GM21447 (cell line): Measurements from ENCODE around the gene SLC1A2.

ENCODE experiments used
- ATAC-seq: cut with Tn5 transposase; IDR thresholded peaks from one replicate; pipeline ENCODE4 v1.9.1; 2021; ENCODE audit not compliant: unreplicated experiment

The SLC1A2 gene

GRCh38 chr11:35247863-35248262 is 171.5 kb downstream of the SLC1A2 start:
- ATAC-seq: no peak

- no peak for ATAC-seq
Observed at GRCh38 chr11:35247428-35247827, 171.9 kb downstream of the SLC1A2 start.

- ATAC-seq: no peak
Observed at GRCh38 chr11:35246745-35247144, 172.6 kb downstream of the SLC1A2 start.

- ATAC-seq: no peak
Observed at GRCh38 chr11:35245786-35246185, 173.6 kb downstream of the SLC1A2 start.

GRCh38 chr11:35245056-35245455 is 174.3 kb downstream of the SLC1A2 start:
- no peak for ATAC-seq

- no peak for ATAC-seq
Observed at GRCh38 chr11:35243774-35244173, 175.6 kb downstream of the SLC1A2 start.

- ATAC-seq: no peak
Observed at GRCh38 chr11:35242412-35243242, 176.7 kb downstream of the SLC1A2 start.

GRCh38 chr11:35241531-35241930 is 177.8 kb downstream of the SLC1A2 start:
- ATAC-seq: no peak

- no peak for ATAC-seq
Observed at GRCh38 chr11:35241083-35241482, 178.3 kb downstream of the SLC1A2 start.

GRCh38 chr11:35239471-35240075 is 179.8 kb downstream of the SLC1A2 start:
- no peak for ATAC-seq

- ATAC-seq: no peak
Observed at GRCh38 chr11:35238882-35239281, 180.5 kb downstream of the SLC1A2 start.

GRCh38 chr11:35237860-35238715 is 181.3 kb downstream of the SLC1A2 start:
- no peak for ATAC-seq

GRCh38 chr11:35237351-35237750 is 182.0 kb downstream of the SLC1A2 start:
- ATAC-seq: no peak

GRCh38 chr11:35236667-35237003 is 182.7 kb downstream of the SLC1A2 start:
- no peak for ATAC-seq

- ATAC-seq: no peak
Observed at GRCh38 chr11:35235936-35236666, 183.3 kb downstream of the SLC1A2 start.

- no peak for ATAC-seq
Observed at GRCh38 chr11:35235498-35235897, 183.9 kb downstream of the SLC1A2 start.

- ATAC-seq: no peak
Observed at GRCh38 chr11:35235157-35235468, 184.2 kb downstream of the SLC1A2 start.

- no peak for ATAC-seq
Observed at GRCh38 chr11:35234460-35235156, 184.8 kb downstream of the SLC1A2 start.

- ATAC-seq: no peak
Observed at GRCh38 chr11:35233518-35233917, 185.8 kb downstream of the SLC1A2 start.

GRCh38 chr11:35232891-35233330 is 186.4 kb downstream of the SLC1A2 start:
- no peak for ATAC-seq
